HCT116 (cell line): ENCODE results near the gene DOCK4. TPM values are rescaled to one million over a fixed set of nuclear protein-coding genes. Genes with fewer than 3 reads are reported as not detected.

ENCODE experiments used
- ATAC-seq: fragments of 200-7000 bp; cut with Tn5 transposase; 2 replicates; pipeline ENCODE4 v1.9.1; 2020; ENCODE audit warnings: mild to moderate bottlenecking, moderate library complexity
- BruUV-seq: library from RNA; stranded (reverse); fragments of 400-500 nt; replicated peaks from 2 replicates; lab custom pipeline; 2021; lab: Mats Ljungman, UMichigan
- CTCF ChIA-PET: fragments of 300-600 bp; sonication (Branson Sonifier 250); formaldehyde crosslinking; loops from one replicate; lab custom pipeline; 2021; ENCODE audit warnings: antibody characterized with exemption; lab: Charles Lee
- POLR2A ChIA-PET: fragments of 300-600, 350-600 bp; sonication (Branson Sonifier 250); formaldehyde crosslinking; loops from one replicate; lab custom pipeline; 2021; ENCODE audit warnings: antibody characterized with exemption; lab: Charles Lee
- RAD21 ChIA-PET, 2 experiments: fragments of 300-600 bp; sonication (Branson Sonifier 250); formaldehyde crosslinking; loops; one replicate each; lab custom pipeline; 2023; ENCODE audit warnings: low total read pairs in 2 of 2; ENCODE audit not compliant: uncharacterized antibody in 2 of 2, unreplicated experiment in 2 of 2, low non-redundant PET in 1 of 2; lab: Charles Lee
- DNase-seq: peaks from one replicate; pipeline ENCODE4 v3.0.0-alpha.2; 2010; ENCODE audit warnings: low read depth, low spot score
- H2AFZ ChIP-seq: fragments of 200-600 bp; shearing (Covaris generic), sonication (generic); 2 replicates; pipeline ENCODE4 v1.6.1; 2017; ENCODE audit warnings: low read depth, mixed run types, mixed read lengths, antibody characterized with exemption, low read length; ENCODE audit not compliant: poor library complexity, severe bottlenecking
- H3K27ac ChIP-seq: 2 replicates; pipeline ENCODE4 v1.5.1; 2012; ENCODE audit warnings: low read depth, low read length
- H3K27me3 ChIP-seq: fragments of 200-600 bp; sonication (generic); 2 replicates; pipeline ENCODE4 v1.6.1; 2016; ENCODE audit warnings: mixed run types, low read length, mixed read lengths; ENCODE audit not compliant: insufficient read depth
- H3K36me3 ChIP-seq, 2 experiments: fragments of 200-500 bp in 1 of 2; fragments of 200-600 bp in 1 of 2; sonication (Bioruptor generic) in 1 of 2; sonication (generic) in 1 of 2; 2 replicates each; pipeline versions ENCODE4 v1.5.1 to v1.6.1; 2014 to 2016; ENCODE audit warnings: low read length in 2 of 2, inconsistent platforms in 1 of 2, mixed read lengths in 1 of 2, mixed run types in 1 of 2; ENCODE audit not compliant: insufficient read depth in 2 of 2, control insufficient read depth in 1 of 2
- H3K4me1 ChIP-seq, 2 experiments: fragments of 200-600 bp in 1 of 2; sonication (generic) in 1 of 2; 2 replicates each; pipeline versions ENCODE4 v1.5.1 to v1.6.1; 2012 to 2017; ENCODE audit warnings: low read length in 2 of 2, inconsistent platforms in 1 of 2, mild to moderate bottlenecking in 1 of 2, mixed read lengths in 1 of 2, mixed run types in 1 of 2, moderate library complexity in 1 of 2; ENCODE audit not compliant: insufficient read depth in 2 of 2, control insufficient read depth in 1 of 2
- H3K4me2 ChIP-seq: fragments of 200-600 bp; sonication (generic); 2 replicates; pipeline ENCODE4 v1.6.1; 2017; ENCODE audit warnings: mixed run types, low read length, mixed read lengths
- H3K4me3 ChIP-seq, 2 experiments: fragments of 200-600 bp in 1 of 2; sonication (generic) in 1 of 2; replicated peaks in 1 of 2; 2 replicates each; pipeline ENCODE4 v1.5.1; 2011 to 2016; ENCODE audit warnings: low read length in 2 of 2, control low read depth in 1 of 2, low read depth in 1 of 2, mild to moderate bottlenecking in 1 of 2, mixed read lengths in 1 of 2, mixed run types in 1 of 2
- H3K79me2 ChIP-seq: fragments of 200-600 bp; sonication (generic); 2 replicates; pipeline ENCODE4 v1.6.1; 2017; ENCODE audit warnings: mild to moderate bottlenecking, mixed run types, low read length, moderate library complexity, mixed read lengths; ENCODE audit not compliant: insufficient read depth
- H3K9ac ChIP-seq: fragments of 200-600 bp; sonication (generic); 2 replicates; pipeline ENCODE4 v1.6.1; 2016; ENCODE audit warnings: low read length, mixed read lengths
- H3K9me2 ChIP-seq: fragments of 200-600 bp; sonication (generic), shearing (Covaris generic); 2 replicates; pipeline ENCODE4 v1.6.1; 2017; ENCODE audit warnings: mixed run types, mild to moderate bottlenecking, moderate library complexity; ENCODE audit not compliant: insufficient read depth
- H3K9me3 ChIP-seq, 2 experiments: fragments of 200-500 bp in 1 of 2; fragments of 200-600 bp in 1 of 2; sonication (Bioruptor generic) in 1 of 2; sonication (generic) in 1 of 2; 2 replicates each; pipeline ENCODE4 v1.6.1; 2014 to 2017; ENCODE audit warnings: low read length in 2 of 2, mixed read lengths in 2 of 2, inconsistent platforms in 1 of 2, low read depth in 1 of 2, mild to moderate bottlenecking in 1 of 2, mixed run types in 1 of 2, moderate library complexity in 1 of 2; ENCODE audit not compliant: control insufficient read depth in 1 of 2, insufficient read depth in 1 of 2
- H4K20me1 ChIP-seq: fragments of 200-600 bp; sonication (generic), shearing (Covaris generic); 2 replicates; pipeline ENCODE4 v1.6.1; 2017; ENCODE audit warnings: mixed run types, mild to moderate bottlenecking, moderate library complexity; ENCODE audit not compliant: insufficient read depth
- CEBPB ChIP-seq: IDR thresholded peaks from 2 replicates; pipeline ENCODE4 v1.6.1; 2012; ENCODE audit warnings: low read depth
- EGR1 ChIP-seq: IDR thresholded peaks from 2 replicates; pipeline ENCODE4 v1.6.1; 2012; ENCODE audit warnings: low read depth
- ELF1 ChIP-seq: IDR thresholded peaks from 2 replicates; pipeline ENCODE4 v1.6.1; 2012; ENCODE audit warnings: low read depth, borderline replicate concordance
- EZH2 ChIP-seq: fragments of 200-600 bp; sonication (generic); IDR thresholded peaks from 2 replicates; pipeline ENCODE4 v1.6.1; 2017; ENCODE audit warnings: antibody characterized with exemption, mixed run types
- EZH2phosphoT487 ChIP-seq: fragments of 200-600 bp; IDR thresholded peaks from 2 replicates; pipeline ENCODE4 v1.6.1; 2018; ENCODE audit warnings: antibody characterized with exemption, borderline replicate concordance
- POLR2AphosphoS5 ChIP-seq: IDR thresholded peaks from 2 replicates; pipeline ENCODE4 v1.6.1; 2011; ENCODE audit warnings: mild to moderate bottlenecking, low read depth, low read length, moderate library complexity
- SP1 ChIP-seq: IDR thresholded peaks from 2 replicates; pipeline ENCODE4 v1.6.1; 2012; ENCODE audit warnings: low read depth
- TCF7L2 ChIP-seq: IDR thresholded peaks from 2 replicates; pipeline ENCODE4 v1.7.0; 2011; ENCODE audit warnings: borderline replicate concordance, inconsistent platforms; ENCODE audit not compliant: insufficient read depth, insufficient read length; ENCODE audit errors: extremely low read depth
- YY1 ChIP-seq: IDR thresholded peaks from 2 replicates; pipeline ENCODE4 v1.6.1; 2011; ENCODE audit warnings: low read length, low read depth, moderate library complexity, mild to moderate bottlenecking; ENCODE audit not compliant: insufficient replicate concordance; ENCODE audit errors: extremely low read depth
- ZFX ChIP-seq: fragments of 450-650 bp; IDR thresholded peaks from 2 replicates; pipeline ENCODE4 v1.6.1; 2017
- ZNF274 ChIP-seq: fragments of 200-500 bp; sonication (Bioruptor generic); IDR thresholded peaks from 2 replicates; pipeline ENCODE4 v1.6.1; 2014; ENCODE audit warnings: mild to moderate bottlenecking, low read depth, low read length, inconsistent platforms
- intact Hi-C: fragments of 100-400 bp; cut with micrococcal nuclease; formaldehyde crosslinking; loops from 2 replicates; pipeline ENCODE4 v1.10.0; 2022
- total RNA-seq: library from RNA; stranded (reverse); gene quantifications from one replicate; pipeline ENCODE4 v1.2.1, GENCODE V29; 2021; ENCODE audit not compliant: unreplicated experiment
- TF ChIP-seq, protein P1 (sequence below): IDR thresholded peaks from 2 replicates; pipeline ENCODE4 v1.6.1; 2012; ENCODE audit warnings: low read depth
- TF ChIP-seq, protein P2 (sequence below): IDR thresholded peaks from 2 replicates; pipeline ENCODE4 v1.6.1; 2012

DOCK4 gene
- total RNA-seq, 1 experiment from 2014 or later = 2.2 TPM

DNA sequence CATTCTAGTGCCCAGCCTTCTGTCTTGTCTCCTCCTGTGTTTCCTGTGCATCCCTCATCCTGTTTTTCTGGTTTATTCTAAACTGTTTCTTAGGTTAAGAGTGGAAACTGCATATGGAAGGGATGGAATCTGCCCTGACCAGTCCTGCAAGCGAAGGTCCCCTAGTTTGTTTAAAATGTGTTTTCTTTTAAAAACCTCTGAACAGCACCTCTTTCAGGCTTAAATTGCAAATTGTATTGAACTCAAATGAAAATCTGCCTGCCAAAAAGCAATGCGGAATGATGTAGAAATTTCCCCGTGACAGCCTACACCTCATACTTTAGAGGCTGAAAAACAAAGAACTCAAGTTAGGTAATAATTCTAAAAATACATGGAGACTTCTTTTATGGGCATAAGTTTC, 421.1 kb downstream of the DOCK4 start:
- H3K4me1 ChIP-seq = no peaks in the 10 kb centered on the region
- no peaks in the 10 kb centered on the region for H4K20me1 ChIP-seq
- no peaks in the 10 kb centered on the region for H3K79me2 ChIP-seq
- no peak overlapping the region for H3K4me2 ChIP-seq
- no peaks in the 10 kb centered on the region for H3K9me3 ChIP-seq
- ChIA-PET POLR2A (no interaction called here), RAD21 (no interaction called here), CTCF (no interaction called here)
- H3K27me3 ChIP-seq = no peaks in the 10 kb centered on the region
- no peaks in the 10 kb centered on the region for H3K9me2 ChIP-seq
- H3K9ac ChIP-seq = no peak overlapping the region
- no peak overlapping the region for H3K4me3 ChIP-seq
- BruUV-seq = no TSS peak
- no peak for TF ChIP-seq ELF1
- TF ChIP-seq ZNF274 = no peak
- TF ChIP-seq, protein P1, sequence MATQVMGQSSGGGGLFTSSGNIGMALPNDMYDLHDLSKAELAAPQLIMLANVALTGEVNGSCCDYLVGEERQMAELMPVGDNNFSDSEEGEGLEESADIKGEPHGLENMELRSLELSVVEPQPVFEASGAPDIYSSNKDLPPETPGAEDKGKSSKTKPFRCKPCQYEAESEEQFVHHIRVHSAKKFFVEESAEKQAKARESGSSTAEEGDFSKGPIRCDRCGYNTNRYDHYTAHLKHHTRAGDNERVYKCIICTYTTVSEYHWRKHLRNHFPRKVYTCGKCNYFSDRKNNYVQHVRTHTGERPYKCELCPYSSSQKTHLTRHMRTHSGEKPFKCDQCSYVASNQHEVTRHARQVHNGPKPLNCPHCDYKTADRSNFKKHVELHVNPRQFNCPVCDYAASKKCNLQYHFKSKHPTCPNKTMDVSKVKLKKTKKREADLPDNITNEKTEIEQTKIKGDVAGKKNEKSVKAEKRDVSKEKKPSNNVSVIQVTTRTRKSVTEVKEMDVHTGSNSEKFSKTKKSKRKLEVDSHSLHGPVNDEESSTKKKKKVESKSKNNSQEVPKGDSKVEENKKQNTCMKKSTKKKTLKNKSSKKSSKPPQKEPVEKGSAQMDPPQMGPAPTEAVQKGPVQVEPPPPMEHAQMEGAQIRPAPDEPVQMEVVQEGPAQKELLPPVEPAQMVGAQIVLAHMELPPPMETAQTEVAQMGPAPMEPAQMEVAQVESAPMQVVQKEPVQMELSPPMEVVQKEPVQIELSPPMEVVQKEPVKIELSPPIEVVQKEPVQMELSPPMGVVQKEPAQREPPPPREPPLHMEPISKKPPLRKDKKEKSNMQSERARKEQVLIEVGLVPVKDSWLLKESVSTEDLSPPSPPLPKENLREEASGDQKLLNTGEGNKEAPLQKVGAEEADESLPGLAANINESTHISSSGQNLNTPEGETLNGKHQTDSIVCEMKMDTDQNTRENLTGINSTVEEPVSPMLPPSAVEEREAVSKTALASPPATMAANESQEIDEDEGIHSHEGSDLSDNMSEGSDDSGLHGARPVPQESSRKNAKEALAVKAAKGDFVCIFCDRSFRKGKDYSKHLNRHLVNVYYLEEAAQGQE = no peak
- no peak overlapping the region for H3K27ac ChIP-seq
- no peak overlapping the region for H2AFZ ChIP-seq
- intact Hi-C loops = no loop called here
- DNase-seq = no peak
- ATAC-seq = no peak
- no peaks in the 10 kb centered on the region for H3K36me3 ChIP-seq

DNA sequence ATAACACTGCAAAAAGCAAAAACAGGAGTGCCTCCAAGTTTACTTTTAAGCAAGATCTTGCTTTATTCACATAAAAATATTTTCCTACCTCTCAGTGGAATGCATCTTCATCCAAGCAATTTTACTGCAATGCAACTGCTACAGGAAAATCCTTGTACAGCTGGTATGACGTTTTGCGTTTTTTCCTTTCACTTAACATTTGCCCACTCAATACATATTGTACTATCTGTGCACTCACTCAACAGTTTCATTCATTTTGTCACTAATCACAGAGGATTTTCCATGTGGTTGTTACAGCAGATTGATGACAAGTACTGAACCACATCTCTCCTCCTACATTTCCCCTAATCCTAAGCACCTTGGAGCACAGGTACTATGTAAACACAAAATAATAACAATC, 421.9 kb downstream of the DOCK4 start:
- ChIA-PET RAD21 (no interaction called here), CTCF (no interaction called here), POLR2A (no interaction called here)
- no peak overlapping the region for H2AFZ ChIP-seq
- intact Hi-C loops = no loop called here
- H3K27me3 ChIP-seq = no peaks in the 10 kb centered on the region
- H3K9ac ChIP-seq = no peak overlapping the region
- no peaks in the 10 kb centered on the region for H3K9me3 ChIP-seq
- no peaks in the 10 kb centered on the region for H4K20me1 ChIP-seq
- DNase-seq (no peak), ATAC-seq (no peak)
- H3K36me3 ChIP-seq = no peaks in the 10 kb centered on the region
- no TSS peak for BruUV-seq
- H3K4me1 ChIP-seq = no peaks in the 10 kb centered on the region
- H3K79me2 ChIP-seq = no peaks in the 10 kb centered on the region
- H3K4me2 ChIP-seq = no peak overlapping the region
- no peaks in the 10 kb centered on the region for H3K9me2 ChIP-seq
- no peak overlapping the region for H3K27ac ChIP-seq
- no peak overlapping the region for H3K4me3 ChIP-seq
- TF ChIP-seq EZH2phosphoT487 (no peak), ZFX (no peak), POLR2AphosphoS5 (no peak), EZH2 (no peak), EGR1 (no peak), TCF7L2 (no peak), CEBPB (no peak), ELF1 (no peak), ZNF274 (no peak), SP1 (no peak), YY1 (no peak)
- TF ChIP-seq, protein P2, sequence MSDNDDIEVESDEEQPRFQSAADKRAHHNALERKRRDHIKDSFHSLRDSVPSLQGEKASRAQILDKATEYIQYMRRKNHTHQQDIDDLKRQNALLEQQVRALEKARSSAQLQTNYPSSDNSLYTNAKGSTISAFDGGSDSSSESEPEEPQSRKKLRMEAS = no peak
- TF ChIP-seq, protein P1 = no peak
